CD4-positive, alpha-beta T cell treated with Interleukin-17A for 1 hour (primary cell): ENCODE measurements around the gene HAAO.

Experiments
- DNase-seq: peaks from one replicate; pipeline ENCODE4 v3.0.0-alpha.2; 2020

HAAO gene

DNA sequence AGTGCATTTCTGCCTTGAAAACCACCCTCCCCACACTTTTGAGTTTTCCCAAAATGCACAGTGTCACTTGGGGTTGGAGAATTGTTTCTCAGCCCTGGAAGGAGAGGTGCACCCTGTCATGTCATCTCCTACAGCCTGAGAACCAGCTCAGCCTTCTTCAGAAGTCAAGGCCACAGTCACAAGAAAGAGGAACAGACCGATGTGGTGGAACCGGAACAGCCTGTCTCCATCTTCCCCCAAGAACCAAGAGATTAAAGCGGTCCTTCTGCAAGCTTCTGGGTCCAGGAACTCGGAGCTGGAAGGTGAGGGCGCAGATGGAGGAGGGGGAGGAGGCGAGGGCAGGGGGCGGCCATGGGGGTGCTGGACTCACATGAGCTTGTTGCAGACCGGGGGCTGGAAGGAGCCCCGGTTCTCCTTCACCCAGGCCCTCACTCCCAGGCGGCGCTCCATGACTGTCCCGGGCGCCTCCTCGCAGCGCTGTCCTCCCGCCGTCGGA, 248 bp downstream of the HAAO start:
- DNase-seq = no peak

DNA sequence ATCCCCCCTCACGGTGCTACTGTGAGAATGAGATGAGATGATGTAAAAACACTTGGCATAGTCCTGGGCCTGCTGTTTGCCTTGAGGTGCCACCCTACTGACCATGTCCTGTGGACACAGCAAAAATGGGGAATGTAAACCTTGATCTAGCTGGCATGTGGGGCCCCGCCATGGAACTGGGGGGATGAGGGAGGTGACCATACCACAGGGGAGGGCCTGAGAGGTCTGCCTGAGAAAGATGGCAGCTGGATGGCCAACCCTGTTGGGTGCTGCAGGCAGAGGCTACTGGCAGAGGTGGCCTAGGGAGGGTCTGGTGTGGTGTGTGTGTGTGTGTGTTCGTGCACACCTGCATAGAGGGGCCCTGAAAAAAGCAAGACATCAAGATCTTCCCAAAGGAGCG, 777 bp downstream of the HAAO start:
- no peak for DNase-seq

DNA sequence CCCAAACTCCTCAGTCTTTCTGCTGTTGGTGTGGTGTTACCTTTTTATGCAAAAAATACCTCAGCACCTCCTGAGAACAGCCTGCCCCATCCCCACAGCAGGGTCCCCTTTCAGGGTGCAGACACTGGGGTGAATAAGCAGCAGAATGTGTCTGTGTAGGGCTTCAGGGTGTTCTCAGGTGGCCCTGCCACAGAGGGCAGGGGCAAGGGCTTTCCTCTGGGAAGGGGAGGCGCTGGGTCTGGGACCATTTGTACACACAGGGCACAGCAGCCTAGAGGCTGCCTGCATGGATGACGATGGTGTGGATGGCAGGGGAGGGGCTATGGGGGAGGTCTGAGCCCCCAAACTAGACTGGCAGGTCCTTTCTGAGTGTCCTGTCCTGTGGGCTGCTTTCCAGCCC, 2.6 kb downstream of the HAAO start:
- DNase-seq = no peak

DNA sequence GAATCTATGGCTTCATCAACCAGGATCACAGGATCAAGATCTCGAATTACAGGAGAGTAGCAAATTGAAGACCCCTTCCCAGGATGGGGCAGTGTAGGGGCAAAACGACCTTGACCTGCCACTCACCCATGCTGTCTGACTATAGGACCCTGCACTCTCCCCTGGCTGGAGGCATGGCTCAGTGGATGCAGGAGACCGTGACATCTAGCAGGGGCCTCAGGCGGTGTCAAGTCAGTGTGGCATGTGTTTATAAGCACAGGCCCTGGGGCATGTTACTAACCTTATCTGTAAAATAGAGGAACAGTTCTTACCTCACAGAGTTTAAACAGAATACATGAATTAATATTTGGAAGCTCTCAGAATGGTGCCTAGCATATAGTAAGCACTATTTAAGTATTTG, 3.5 kb downstream of the HAAO start:
- DNase-seq = no peak

DNA sequence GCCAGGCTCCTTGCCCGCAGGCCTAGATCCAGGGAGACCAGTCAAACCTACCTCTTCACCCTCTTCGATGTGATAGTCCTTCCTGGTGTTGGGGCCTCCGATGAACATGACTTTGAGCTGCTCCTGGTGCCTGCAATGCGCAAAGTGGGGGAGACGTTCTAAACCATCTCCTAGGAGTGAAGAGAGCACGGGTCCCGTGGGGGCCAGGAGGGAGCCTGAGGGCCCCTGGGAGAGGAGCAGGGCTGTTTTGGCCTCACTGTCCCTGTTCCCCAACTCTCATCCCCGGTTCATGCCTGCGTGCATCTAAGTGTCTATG, 3.9 kb downstream of the HAAO start:
- DNase-seq = no peak

DNA sequence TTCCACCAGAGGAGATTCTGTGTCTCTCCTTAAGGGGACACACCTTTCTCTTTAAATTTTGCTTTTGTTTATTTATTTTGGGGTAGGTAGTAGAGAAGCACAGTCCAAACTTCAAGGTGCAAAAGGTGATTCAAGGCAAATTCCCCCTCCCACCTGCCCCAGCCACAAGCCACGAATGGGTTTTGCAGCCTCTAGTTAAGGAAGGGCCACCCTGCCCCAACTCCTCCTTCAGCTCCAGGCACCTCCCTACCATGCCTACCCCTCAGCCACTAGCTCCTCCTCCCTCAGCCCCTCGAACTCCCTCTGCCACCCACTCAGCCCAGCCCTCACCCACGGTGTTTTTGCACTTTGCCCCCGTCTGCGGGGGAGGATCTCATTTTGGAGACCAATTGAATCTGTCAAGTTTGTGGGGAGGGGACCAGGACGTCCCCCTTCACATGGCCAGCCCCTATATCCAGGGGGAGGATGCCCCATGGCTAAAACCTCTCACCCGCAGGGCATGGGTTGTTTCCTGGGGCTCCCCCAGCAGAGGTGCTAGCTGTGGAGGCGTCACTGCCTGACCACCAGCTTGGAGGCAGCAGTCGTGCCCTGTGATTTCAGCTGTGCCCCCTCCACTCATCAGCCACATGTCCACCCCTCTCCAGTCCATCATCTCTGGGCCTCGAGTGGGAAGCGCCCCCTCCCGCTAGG, 4.5 kb downstream of the HAAO start:
- DNase-seq = no peak

DNA sequence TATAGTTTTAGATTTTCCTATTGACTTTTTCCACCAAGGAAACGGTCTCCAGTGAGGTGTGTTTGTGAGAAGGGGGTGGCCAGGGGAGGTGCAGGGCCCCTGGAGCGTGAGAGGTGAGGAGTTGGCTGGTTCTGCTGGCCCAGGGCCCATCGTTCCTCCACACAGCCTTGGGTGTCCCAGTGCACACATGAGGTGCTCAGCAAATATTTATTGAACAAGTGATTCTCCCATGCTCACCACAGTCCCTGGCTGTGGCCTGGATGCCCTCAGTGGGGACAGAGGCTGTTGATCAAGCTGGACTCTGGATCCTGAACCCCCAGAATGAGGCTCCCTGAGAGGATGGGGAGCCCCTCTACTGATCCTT, 5.0 kb downstream of the HAAO start:
- no peak for DNase-seq

DNA sequence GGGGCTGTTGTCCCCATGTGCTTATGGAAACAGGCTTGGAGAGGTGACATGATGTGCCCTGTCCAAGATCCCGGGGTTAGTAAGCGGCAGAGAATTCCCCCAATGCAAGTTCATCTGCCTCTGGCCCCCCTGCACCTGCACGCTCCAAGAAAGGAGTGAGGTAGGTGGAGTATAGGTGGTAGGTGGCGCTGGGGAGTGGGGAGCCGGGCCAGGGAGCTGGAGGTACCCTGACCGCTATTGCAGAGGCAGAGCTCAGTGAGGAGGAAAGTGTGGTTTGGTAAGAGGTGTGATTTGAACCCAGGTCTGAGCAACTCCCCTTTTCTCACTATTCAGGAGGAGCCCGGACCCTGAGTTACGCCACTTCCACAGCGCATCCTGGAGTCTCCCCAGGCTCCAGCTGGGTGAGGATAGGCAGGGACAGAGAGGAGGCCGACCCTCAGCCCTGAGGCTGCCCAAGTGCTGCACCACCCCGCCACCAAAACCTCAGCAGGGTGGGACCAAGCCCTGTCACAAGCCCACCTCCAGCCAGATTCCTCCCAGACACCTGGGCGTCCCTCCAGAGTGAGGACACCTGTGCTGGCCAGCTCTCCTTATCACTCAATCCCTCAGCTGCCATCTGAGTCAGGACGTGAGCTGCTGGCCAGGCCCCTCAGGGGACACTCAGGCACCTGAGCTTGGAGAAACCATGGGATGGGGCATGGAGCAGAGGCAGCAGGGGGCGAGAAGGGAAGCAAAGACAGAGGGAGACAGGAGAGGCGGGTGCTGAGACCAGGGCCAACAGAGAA, 5.6 kb downstream of the HAAO start:
- no peak for DNase-seq

DNA sequence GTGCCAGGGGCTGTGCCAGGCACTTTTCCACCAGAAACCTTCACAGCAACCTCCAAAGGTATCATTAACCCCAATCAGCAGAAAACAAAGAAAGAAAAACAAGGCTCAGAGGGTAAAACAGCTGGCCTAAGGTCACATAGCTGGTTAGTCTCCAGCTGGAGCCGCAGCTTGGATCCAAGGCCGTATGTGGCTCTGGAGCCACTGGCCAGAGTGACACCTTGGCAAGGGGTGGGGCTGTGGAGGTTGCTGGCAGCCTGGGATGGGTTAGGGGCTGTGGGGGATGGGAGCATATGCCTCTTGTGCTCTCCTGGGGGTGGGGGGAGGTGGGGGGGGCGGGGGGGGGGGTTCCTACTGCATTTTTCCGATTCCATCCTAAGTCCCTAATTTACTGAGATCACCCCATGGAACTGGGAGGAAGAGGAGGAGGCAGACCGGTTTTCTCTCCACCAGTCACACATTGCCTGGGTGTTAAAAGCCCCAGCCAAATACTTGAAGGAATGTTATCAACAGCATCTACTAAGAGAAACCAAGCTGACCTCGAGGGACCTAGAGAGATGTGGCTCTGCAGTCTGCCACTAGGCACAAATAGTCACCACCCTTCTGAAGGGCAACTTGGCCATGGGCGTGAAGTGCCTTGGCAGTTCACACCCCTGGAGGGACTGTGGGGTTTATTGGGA, 8.0 kb downstream of the HAAO start:
- no peak for DNase-seq

DNA sequence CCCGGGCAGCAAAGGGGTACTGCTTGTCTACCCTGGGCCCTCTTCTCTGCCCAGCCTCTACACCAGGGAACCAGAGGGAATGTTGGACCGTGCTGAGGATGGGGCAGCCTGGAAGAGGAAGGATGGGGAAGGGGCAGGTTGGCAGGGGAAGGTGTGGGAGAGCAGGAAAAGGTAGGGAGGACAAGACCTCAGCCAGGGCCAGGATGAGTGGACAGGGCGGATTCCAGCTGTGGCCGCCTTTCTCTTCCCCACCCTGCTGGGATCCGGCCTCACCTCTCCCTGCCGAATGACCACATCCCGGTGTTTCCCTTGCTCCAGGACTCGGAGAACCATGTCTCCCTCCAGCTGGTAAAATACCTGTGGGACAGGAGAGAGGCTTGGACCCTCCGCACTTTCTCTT, 8.9 kb downstream of the HAAO start:
- no peak for DNase-seq

DNA sequence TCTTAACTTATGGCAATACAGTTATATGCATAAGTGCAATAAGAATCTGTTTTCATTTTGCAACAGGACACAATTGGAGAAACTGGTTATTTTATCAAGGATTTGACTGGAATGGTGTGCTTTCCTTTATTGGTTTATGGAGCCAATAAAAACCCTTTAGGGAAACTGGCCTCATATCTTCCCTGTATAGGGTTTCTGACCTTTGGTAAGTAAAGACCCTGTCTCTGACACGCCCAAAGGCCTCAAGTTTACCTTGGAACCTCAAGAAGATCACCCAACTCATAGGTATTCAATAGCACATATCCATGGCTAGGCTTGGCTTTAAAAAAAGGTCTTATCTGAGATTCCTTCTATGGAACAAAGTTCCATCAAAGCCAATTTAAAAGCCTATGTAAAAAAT, 11.2 kb downstream of the HAAO start:
- no peak for DNase-seq

DNA sequence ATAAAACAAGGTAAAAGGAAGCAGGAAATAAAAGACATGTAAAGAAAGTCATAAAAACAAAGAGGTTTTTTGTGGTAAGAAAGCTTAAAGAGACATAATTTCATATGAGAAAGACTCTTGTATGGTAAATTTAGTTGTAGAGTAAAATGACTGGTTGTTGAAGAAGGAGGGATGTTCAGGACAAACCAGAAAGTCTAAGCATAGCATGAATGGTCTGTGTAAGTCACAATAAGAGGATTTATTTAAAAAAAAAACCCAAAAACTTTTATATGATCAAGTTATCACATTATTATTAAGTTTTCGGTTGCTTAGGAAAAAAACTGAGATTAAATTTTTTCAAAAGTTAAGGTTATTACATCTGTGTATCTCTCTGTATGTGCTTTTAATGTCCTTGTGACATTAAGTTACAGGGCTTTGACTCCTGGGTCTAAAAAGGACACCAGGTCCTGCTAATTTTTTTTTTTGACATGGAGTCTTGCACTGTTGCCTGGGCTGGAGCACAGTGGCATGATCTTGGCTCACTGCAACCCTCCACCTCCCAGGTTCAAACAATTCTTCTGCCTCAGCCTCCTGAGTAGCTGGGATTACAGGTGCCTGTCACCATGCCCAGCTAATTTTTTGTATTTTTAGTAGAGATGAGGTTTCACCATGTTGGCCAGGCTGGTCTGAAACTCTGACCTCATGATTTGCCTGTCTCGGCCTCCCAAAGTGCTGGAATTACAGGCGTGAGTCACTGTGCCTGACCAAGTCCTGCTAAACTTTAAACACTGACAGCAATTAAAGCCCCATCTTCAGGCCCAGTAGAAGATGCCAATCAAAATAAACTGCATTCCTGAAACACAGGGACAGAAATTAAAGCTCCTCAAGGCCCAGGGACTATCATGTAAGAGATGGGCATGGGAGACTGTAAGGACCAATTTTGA, 14.2 kb downstream of the HAAO start:
- DNase-seq = no peak

DNA sequence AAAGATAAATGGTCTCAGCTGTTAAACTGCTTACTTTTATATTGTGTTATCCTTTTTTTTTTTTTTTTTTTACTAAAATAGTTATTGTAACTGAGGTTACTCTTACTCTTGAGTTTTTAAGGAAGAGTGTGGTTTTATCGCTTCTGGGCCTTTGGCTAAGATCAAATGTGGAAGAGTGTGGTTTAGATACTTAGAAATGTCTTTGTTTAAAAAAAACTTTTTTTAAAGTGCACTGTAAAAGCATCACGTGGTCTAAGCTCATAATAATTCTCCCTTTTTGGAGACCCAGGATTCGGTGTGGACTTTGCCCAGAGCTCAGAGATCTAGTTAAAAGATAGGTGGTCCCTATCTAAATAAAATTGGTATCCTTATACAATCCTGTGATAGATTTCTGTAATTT, 16.6 kb downstream of the HAAO start:
- DNase-seq = no peak

DNA sequence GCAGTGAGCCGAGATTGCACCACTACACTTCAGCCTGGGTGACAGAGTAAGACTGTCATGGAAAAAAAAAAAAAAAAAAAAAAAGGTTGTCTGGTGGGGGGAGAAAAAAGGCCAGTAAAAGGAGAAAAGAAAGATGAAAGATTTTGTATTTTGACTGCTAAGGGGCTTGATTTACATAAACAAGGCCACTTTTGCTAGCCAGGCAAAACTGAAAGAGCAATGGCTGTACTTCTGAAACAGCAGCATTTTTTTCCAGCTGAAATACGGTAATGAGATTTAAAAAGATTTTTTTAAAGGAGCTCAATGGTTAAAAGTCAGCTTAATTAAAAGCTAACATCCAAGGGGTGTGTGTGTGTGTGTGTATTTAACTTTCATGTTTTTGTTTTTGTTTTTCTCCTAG, 17.2 kb downstream of the HAAO start:
- no peak for DNase-seq

DNA sequence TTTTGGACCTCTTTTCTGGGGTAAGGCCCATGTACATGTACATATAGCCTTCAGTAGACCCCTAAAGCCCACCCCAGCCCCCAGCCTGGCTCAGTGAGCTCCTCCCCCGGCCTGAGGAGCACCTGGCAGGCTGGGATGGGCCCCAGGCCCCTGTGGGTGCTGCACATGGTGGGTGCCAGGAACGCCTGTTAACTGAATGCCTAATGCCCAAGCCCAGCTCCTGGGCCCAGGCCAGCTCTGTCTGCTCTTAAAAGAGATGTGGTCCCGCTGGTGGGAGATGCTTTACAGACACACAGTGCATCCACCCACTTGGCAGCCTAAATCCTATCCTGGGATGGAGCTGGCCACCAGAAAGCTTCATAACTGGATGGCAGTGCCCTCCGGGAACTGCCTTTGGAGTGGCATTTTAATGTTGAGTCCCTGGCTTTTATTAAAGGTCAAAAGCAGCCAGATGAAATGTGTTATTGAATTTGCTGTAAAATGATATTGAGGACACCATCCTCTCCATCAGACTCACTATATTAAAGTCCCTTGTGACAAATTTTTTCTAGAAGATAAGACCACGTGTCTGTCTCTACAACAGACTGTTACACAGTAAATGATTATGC, 20.7 kb downstream of the HAAO start:
- DNase-seq = no peak

DNA sequence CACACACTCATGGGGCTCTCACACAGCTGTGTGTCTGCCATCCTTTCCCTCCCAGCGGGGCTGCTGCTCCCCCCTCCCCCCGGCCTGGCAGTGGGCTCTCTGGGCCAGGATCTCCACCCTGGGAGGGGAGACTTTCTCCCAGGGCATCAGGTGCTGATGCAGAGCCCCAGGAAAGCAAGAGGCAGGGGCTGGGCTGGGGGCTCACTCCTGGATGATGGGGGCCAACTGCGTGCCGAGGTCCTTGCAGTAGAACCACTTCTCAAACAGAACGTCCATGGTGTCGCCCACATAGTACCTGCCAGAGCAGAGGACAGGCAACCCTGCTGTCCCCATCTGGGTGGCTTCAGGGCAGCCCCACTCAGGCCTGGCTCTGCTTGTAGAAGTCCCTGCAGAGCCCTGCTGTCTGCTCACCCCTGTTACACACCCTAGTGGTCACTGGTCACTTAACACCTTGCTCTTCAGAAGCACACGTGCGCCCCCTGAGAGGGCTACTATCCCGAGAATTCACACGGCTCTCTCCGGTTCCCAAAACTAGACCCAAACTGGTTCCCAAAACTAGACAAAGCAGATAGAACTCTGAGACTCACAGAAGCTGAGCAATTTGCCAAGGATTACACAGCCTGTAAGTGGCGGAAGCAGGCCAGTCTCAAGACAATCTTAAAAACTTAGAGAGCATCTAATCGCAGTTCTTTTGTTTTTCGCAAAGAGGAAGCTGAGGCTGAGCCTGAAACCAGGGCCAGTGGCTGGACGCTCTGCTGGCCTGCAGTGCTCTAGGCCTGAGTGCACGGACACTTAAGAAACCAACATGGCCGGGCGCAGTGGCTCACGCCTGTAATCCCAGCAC, 21.9 kb downstream of the HAAO start:
- DNase-seq = no peak

DNA sequence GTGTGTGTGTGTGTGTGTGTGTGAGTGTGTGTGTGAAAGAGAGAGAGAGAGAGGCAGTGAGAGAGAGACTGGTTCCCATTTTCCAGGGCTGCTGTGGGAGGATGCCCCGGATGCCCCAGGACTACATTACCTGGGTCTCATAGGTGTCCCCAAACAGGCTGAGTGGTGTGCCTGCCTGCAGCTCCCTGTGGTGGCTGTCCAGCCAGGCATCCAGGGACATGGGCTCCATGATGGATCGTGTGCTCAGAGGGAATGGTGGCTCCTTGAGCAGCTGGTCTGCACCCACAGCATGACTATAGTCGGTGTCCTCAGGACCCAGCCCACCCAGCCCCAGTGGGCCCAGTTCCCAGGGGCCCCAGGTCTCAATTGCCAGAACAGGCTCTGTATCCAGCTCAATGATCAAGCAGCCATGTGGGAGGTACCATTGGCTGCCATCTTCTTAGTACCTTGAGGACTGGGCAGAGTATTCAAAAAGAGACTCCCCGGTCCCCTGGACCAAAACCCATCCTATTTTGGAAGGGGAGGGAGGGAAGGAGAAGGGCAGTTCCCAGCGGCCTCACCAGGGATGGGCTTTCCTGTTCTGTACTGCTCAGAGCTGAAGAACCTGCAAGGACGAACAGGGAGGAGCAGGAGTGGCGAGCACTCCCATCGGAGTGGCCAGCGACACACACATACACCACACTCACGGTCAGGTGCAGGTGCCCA, 22.6 kb downstream of the HAAO start:
- no peak for DNase-seq

DNA sequence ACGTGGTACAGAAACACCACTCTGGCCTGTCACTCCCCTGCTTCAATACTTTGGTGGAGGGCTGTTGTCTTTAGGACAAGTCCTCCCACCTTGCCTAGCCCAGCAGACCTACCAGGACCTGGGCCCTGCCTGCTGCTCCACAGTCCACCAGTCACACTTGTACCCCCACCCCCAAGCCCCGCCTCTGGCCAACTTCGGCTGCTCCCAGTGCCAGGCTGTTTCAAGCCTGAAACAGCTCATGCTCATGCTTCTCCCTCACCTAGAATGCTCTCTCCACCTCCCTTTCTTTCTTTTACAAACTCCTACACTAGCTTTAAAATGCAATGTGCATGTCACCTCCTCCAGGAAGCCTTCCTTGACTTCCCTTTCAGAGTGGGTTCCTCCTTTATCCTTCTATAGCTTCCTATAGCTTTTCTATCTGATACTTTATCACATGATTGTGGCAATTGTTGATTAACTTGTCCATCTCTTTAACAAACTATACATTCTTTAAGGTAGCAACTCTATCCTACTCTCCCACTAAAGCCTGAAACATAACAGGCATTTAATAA, 23.6 kb downstream of the HAAO start:
- DNase-seq = no peak

DNA sequence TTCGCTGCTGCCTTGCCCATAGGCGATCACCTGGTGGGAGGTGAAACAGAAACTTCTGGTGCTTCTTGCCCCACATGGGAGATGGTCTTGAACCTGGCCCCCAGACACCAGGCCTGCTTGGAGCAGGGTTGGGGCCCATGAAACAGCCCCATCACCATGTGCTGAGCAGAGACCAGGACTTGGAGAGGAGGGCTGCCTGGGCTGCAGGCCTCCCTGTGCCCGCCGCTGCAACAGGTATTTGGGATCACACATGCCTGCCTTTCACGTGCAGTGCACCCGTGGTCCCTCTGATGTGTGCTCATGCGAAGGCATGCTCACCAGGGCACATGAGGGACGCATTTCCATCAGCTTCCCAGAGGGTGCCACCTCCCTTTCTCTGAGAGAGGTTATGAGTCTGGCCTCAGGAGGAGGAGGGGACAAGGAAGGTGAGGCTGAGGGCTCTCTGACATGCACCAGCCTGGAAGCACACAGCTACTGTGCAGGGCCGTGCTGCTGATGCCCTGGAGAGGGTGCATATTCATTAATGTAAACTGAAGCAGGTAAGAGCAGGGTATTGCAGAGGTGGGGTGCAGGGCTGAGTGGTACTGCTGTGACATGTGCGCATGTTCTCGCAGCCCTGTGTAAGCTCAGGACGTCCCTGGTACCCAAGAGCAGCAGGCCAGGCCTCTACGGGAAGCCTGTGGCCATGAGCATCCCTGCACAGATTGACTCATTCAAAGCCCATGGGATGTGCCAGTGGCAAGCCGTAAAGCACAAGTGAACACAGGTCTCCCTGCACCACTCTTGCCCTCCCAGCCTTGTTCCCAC, 24.3 kb downstream of the HAAO start:
- no peak for DNase-seq
